Right hindlimb (tissue), 1 donor: ENCODE results near the gene C18orf63.

Experiments
- DNase-seq: peaks from one replicate; pipeline ENCODE4 v3.0.0-alpha.2; 2018

The C18orf63 gene

DNA sequence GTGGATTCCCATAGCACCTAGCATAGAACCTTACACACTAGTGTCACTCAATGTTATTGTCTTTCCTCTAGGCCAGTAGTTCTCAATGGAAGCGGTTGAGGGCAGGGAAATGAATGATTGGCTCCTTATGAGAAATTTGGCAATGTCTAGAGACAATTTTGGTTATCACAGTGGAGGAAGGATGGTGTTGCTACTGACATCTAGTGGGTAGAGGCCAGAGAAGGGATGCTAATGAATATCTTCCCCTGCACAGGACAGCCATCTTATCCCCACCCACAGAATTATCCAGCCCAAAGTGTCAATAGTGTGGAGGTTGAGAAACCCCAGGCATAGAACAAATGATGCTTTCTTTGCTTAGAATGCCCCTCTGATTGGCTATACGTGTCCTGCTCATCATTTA, 15.8 kb downstream of the C18orf63 start:
- DNase-seq: no peak

DNA sequence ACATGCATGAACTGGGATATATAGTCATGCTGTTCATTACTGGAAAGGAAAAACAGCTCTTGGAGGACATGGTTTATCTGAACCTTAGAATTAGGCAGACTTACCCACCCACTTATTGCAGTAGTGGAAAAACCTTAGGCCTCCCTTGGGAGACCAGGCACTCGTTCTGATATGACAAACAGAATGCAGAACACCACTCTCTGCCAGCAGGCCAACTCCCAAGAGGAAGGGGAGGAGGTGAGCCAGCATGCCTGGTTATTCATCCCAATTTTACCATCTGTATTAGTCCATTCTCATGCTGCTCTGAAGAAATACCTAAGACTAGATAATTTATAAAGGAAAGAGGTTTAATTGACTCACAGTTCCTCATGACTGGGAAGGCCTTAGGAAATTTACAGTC, 17.5 kb downstream of the C18orf63 start:
- DNase-seq: no peak

DNA sequence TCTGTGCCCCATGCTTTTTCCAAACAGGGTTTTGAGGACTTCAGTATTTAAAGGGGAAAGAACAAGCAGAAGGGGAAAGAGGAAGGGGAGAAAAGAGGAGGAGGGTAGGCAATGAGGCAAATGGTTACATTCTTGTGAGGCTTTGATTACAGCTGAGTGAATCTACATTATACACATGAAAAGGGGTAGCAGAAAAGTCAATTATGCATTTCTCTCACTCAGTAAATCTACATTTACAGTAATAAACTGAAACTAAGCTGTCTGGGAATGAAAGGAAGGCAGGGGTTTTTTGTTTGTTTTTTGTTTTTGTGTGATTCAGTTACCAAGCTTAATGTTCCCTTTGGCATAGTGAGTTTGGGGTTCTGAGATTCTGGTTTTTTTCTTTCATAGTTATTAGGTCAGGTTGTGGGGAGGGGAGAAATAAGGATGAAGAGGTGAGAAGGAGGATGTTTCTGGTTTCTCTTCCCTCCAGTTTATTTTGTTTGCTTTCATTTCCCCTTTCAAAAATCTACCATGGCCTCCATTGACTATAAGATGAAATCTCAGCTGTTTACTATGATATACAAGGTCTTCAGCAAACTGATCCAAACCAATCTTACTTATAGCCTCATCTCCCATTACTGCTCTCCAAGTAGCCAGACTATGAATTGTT, 18.7 kb downstream of the C18orf63 start:
- no peak for DNase-seq

DNA sequence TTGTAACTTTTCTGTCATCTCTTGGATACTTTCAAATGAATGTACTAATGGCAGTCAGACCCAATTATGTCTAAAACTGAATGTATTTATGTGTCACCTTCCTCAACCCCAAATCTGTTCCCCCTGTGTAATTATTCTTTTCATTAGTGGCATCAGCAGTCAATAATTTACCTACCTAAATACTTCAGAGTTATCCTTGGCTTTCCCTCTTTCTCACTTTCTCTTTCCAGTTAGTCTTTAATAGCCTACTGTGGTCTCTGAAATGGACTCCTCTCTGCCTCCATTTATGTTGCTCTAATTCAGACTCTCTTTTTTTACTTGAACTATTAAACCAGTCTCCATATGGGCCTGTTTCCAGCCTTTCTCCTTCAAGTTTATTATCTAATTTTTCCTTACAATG, 21.0 kb downstream of the C18orf63 start:
- no peak for DNase-seq

DNA sequence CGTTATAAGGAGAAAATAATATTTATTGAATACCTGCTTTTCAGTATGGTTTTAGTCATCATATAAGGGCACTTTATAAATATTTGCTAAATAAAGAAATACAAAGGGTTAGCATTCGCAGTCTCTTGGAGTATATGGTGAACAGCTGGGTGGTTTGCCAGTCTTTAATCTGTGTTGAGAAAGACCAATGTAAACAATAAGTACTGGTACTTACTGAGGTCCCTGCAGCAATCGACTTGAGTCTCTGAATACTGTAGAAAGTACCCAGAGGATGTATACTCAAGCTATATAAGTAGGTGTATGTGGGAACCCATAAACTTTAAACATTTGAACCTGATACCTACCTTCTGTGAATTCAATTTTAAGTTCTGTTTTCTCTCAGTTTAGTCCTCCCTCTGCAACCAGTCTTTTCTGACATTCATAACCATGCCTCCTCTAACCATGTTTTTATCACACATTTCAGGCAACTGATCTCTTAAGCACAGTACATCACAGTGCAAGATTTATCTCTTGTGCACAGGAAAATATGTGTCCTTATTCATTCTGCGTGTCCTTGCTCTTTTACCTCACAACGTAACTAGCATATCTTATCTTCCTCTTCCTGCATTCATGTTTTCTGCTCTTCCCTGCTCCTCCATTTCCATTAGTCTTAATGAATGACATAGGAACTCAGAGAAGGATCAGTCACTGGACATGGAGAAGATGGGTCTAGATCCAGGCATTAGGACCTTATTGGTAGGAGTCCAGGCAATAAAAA, 21.7 kb downstream of the C18orf63 start:
- no peak for DNase-seq

DNA sequence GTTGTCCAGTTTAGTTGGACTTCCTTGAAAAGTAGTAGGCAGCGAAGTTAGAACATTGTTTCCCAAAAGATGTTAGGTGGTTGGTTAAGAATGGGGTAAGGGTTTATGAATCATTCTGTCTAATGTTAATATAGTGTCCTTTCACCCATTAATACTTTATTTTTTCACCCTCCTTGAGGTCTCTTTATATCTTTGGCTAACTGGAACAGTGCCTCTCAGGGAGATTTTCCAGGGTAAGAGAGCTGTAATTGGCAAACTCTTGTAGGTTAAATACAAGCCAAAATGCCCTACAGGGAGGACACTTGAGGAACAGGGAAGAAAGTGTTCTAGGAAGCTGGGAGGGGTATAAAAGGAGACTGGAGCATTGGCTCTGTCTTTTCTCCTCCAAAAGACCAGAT, 22.3 kb downstream of the C18orf63 start:
- DNase-seq: no peak

DNA sequence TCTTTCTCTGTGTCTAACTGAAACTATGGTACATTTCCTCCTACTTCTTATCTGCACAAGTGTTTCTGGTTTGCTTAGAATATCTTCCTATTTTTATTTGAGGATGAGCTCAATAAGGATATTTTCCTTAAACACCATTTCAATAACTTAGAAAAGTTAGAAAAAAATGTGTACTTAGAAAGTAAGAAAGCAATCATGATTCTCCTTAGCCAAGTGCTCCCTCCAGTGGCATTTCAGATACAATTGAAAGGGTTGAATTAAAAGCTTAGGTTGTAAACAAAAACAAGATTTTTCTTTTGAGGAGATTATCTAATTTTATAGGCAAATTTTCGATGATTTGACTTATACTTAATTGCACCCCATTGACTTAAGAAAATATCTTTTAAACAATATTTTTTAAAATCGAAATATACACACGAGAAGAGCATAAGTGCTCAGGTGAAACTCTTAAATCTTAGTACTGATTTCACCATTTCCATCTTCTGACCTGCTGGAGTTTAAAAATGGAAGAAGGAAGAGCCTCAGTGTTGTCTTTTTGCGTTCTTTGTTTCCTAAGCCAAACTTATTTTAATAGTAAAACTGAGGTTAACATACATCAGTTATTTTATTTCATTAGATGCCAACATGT, 26.9 kb downstream of the C18orf63 start:
- DNase-seq: peak; percentile 36

DNA sequence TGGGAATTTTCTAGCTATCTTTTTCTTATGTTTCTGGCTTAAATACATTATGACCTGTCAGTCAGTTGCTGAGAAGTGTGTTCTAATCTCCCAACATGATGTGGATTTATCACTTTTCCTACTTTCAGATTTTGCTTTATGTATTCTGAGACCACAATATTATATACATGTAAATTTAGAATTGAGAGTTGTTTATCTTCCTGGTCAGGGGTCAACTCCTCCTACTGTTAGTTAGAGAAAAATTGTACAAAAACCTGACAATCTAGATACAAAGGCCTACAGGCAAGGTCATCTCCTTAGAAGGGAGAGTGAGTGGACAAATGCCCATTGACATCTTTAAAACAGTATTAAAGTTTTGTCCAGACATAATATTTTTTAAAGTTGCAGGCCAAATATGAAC, 30.6 kb downstream of the C18orf63 start:
- DNase-seq: no peak

DNA sequence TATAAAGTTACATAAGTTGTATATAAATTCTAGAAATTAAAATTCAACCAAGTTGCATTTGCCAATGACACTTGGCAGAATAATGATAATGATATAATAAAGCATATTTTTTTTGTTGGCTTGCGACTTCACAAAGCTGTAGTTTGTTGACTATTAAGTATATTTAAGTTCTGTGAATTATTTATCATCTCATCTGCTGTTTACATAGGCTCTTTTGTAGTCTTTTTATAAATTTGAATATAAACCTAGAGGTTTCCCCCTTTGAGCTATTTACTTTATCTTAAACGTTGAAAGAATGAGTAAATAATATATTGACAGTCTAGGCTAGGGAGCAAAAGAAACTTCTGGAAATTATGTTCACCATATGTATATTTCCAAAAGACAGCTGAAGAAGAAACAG, 32.9 kb downstream of the C18orf63 start:
- no peak for DNase-seq

DNA sequence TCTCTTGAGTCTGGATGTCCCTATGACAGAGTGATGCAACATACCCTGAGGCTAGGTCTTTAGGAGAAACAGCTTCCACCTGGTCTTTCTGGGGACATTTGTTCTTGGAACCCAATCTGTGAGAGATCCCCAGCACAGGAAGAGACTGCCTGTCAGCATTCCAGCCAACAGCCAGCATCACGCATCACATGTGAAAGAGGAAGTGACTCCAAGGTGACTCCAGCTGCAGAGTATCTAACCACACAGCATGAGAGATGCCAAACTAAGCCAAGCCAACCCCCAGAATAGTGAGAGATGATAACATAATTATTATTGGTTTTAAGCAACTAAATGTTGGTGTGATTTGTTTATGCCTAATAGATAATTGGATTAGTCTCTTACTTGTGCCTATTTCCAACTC, 35.7 kb downstream of the C18orf63 start:
- DNase-seq: no peak

DNA sequence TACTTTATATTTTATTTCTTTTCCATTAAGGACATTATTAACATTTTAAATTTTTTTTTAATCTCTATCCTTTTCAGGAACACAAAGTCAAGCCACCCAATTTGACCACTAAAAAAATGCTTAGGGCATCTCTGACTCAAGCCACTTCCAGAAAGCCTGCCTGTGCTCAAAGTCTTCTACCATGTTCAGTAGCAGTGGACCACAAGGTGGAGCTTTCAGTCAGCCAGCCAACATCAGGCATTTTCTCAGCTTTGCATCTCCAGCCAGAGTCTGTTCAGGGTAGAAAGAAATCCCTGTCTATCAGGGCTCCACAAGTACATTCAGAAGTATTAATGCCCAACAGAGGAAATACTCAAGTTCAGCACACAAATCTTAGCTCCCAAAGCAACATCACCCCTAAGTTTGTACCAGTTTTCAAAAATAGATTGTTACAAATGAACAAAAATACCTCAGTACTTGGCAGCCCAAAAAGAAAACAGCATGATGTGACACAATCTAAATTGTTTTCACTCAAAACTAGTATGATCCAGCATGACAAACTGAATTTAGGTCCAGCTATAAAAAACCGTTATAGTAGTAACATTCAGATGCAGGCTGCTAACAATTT, 37.6 kb downstream of the C18orf63 start:
- DNase-seq: peak; percentile 72

DNA sequence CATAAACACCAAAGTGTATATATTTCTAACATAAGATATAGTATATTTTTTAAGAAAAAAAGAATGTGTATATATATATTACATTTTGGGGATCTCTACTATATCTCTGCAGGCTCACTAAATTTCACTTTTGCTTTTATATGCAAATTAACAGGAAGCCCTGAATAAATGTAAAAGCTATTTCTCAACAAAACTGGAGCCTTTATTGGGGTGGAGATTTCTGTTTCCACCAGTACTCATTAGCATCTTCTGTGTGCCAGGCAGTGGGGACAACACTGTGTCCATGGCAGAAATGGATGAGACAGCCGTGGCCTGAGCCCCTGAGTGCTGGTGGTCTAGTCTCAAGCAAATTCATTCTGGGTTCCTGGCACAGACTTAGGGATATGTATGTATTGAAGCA, 41.3 kb downstream of the C18orf63 start:
- DNase-seq: no peak

DNA sequence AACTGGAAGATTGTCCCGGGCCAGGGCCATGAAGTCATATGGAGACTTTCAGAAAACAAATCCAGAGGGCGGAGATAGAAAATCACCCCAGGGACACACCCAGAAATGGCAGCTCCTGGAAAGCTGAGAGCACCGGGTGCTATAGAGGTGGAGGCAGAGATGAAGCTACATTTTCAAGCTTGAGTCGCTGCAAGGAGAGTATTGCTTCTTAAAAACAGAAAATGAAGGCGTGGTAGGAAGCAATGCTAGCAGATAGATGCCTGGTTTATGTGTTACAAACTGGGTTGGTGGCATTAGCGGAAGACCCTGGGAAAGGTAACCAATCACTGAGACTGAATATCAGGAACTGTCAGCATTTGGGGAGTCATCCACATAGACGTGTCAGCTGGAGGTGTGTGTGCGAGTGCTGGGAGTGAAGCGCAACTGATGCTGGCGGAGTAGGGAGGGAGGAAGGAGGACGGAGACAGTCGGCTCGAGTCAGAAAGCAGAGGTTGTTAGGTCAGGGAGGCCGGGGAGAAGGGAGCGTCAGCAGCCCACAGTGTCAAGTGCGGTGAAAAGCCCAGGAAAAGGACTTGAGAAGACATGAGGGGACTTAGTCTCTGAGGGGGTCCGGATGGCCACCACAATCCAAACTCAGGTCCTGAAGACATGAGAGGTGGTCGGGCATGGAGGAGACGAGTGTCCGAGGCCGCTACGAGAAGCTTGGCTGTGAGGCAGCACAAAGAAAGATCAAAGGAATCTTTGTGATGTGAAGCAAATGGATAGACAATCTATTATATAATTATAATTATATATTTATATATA, 45.4 kb downstream of the C18orf63 start:
- no peak for DNase-seq

DNA sequence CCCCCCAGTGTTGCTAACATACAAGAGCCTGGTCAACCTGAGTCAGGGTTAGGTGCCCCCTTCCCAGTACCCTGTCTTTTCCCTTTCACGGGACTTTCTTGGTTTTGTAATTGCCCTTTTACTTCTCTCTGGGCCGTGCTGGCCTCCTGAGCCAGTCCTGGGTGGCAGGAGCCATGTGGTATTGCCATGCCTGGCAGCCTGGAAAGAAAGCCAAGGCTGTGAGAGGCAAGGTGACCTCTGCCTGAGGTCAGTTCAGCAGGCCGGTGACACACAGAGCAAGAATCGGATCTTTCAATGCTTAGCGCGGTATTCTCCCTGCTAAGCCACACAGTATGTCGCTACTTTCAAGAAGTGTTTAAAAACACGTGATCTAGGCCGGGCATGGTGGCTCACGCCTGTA, 52.3 kb downstream of the C18orf63 start:
- no peak for DNase-seq

DNA sequence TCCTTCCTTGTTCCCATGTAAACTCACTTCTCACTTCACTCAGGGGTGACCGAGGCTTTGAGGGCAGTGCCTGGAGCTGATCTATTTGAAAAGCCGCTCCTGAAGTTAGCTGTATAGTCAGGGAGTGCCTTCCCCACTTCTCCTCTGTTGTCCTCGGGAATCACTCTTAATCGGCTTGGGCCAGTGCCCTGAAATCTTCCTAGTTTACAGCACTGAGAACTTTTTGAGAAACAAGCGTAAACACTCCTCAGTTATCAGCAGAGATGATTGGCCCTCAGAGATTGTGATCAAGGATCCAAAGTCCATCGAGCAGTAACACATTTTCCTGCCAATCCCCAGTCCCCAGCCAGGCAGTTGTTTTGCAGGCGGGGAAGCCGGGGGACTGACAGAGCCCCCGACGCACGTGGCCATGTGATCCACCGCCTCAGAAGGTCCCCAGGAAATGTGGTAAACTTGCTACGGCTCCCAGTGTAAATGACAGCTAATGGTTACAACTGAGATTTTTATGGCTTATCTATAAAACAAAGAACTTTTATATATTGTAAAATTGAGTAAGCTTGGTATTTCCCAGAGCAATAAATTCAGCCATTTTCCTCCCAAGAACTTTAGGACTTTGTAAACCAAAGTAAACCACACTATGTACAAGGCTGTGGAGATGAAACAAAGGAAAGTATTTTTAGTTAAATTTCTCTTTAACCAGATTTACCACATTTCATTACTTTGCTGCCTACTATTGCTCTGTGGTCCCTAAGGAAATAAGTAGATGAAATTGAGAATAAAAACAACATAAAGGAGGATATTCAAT, 53.5 kb downstream of the C18orf63 start:
- DNase-seq: peak; percentile 37

DNA sequence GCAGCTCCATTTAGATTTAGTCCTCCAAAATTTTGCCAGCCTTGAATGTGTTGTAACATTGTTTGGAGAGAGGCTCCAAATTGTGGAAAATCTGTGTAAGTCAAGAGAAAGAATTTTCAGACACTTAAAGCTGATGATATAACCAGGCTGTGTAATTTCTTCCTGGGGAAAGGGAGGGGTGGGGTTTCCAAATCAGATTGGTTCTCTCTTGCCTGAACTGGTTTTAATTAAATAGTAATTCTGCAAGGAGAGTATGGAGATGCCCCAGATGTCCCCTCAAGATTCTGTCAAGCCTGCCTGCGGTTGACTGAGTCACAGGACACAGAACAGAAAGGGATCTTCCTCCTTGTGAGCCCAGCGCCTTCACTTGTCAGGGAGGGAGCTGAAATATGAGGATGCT, 54.5 kb downstream of the C18orf63 start:
- DNase-seq: peak; percentile 44

DNA sequence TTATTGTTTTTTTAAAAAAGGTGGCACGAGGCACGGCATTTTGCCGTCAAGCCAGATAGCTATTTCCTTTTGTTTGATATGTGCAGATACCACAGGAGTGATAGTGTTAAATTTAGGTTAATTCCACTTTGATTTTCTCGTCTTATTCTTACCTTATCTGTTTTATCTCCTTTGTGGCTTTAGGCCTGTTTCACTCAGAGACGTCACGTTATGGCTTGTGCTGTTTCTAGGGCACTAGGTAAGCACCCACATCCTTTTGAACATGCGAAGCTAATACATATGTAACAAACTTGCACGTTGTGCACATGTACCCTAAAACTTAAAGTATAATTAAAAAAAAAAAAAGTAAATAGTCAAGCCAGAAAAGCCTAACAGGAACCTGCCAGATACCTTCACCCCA, 57.8 kb downstream of the C18orf63 start:
- no peak for DNase-seq

DNA sequence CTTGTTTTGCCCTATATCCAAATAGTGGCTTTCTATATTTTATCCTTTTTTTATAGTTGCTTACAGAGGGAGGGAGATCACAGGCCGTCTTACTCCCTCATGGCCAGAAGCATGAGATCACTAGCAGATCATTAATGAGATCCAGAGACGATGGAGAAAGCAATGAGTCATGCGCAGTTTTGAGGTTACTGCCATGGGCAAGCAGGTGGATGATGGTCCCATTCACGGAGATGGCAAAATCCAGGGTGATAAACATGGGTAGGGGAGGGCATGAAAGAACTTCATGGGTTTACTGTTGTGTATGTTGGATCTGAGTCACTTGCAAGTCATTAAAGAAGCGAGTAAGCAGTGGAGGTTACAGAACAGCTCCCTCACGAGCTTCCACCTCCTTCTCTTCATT, 60.4 kb downstream of the C18orf63 start:
- no peak for DNase-seq

DNA sequence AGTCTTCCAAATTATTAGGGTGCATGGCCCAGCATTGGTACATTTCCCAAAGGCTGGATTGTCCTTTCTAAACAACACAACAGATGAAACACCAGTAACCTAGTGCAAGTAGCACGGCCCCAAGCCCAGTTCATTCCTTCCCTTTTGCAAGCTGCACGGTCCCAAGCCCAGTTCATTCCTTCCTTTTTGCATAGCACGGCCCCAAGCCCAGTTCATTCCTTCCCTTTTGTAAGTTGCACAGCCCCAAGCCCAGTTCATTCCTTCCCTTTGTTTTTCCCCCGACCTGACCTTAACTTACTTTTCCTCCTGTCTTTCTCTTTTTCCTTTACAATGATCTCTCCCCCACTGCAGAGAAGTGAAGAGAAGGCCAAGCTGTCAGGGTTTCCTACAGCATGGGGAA, 60.9 kb downstream of the C18orf63 start:
- DNase-seq: no peak

DNA sequence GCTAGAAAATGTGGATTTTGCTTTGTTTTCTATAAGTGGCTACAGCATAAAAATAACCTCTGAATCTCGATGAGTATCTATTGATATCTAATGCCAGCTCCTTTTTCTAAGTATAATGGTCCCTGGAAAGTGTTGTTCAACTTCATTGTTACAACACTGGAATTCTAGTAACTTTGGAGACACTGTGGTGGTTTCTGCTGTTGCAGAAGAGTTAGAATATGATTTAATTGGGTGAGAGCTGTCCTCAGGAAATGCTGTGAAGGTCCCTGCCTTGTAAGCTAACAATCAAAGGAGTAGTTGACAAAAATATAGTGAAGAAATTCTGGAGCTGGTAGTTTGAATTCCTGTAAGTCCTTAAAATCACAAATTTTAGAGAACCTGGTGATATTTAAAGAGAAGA, 62.1 kb downstream of the C18orf63 start:
- DNase-seq: no peak

DNA sequence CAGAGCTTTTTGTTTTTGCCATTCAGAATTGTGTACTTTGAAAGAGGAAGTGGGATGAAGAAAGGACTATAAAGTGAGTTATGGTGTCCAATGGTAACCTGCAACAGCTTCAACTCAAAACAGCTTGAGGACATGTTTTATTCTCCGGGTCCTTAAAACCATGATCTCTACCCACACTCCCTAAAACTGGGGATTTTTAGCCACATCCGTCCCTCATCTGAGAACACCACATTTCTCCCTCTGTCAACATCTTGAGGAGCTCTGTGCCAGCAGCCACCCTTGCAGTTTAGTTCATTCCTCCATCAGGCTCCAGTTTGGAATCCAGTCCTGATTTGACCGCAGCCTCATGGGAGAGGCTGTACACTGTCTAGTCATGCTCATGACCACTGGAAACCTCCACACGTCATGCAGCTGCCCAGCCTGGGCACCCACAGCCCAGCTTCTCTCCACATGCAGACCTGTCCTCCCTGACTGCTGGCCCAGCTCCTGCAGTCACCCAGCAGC, 62.6 kb downstream of the C18orf63 start:
- DNase-seq: peak; percentile 56

DNA sequence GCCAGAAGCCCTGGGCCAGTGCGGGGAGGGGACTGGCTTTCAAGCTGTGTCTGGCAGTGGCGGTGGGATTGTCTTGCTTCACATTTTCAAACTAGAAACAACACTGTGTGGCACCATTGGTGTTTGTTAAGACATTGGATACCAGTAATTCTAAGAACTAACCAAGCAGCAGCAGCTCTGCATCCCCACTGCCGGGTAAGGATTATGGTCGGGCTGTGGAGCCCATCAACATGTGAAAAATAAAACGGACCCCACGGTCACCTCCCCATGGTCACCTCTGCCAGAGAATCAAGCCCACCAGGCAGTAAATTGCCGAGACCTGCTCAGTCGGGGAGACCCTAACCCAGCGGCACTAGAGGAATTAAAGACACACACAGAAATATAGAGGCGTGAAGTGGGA, 65.3 kb downstream of the C18orf63 start:
- DNase-seq: no peak
